Type B pancreatic cell (in vitro differentiated cells): Measurements from ENCODE around the gene PTTG1IP. TPM values are rescaled to one million over a fixed set of nuclear protein-coding genes. Genes with fewer than 3 reads are reported as not detected.

Experiments used
- DNase-seq: peaks from one replicate; pipeline ENCODE4 v3.0.0; 2021; ENCODE audit warnings: mixed read lengths; ENCODE audit not compliant: unreplicated experiment; ENCODE audit errors: extremely low spot score
- H3K27ac Mint-ChIP-seq: 2 replicates; pipeline ENCODE4 v1.8.0; 2021; ENCODE audit warnings: mild to moderate bottlenecking, mixed read lengths
- H3K27me3 Mint-ChIP-seq: 2 replicates; pipeline ENCODE4 v1.8.0; 2021; ENCODE audit warnings: mixed read lengths
- H3K36me3 Mint-ChIP-seq: 2 replicates; pipeline ENCODE4 v1.8.0; 2021; ENCODE audit warnings: mixed read lengths
- H3K4me1 Mint-ChIP-seq: one replicate; pipeline ENCODE4 v1.8.0; 2021; ENCODE audit warnings: mixed read lengths; ENCODE audit not compliant: unreplicated experiment
- H3K4me3 Mint-ChIP-seq: 2 replicates; pipeline ENCODE4 v1.8.0; 2021; ENCODE audit warnings: mild to moderate bottlenecking, mixed read lengths
- H3K9me3 Mint-ChIP-seq: 2 replicates; pipeline ENCODE4 v1.8.0; 2021; ENCODE audit warnings: mixed read lengths
- total RNA-seq: library from RNA; stranded (reverse); gene quantifications from 2 replicates; pipeline ENCODE4 v1.2.1, GENCODE V29; 2021; ENCODE audit warnings: low replicate concordance
- TF ChIP-seq, protein P1 (sequence below): fragments of 200-600 bp; sonication (generic); conservative IDR thresholded peaks from 2 replicates; pipeline ENCODE4 v1.5.0; 2021; ENCODE audit warnings: antibody characterized with exemption, mild to moderate bottlenecking

Gene PTTG1IP
- total RNA-seq, 1 donor from 2014 or later = 168 TPM

DNA sequence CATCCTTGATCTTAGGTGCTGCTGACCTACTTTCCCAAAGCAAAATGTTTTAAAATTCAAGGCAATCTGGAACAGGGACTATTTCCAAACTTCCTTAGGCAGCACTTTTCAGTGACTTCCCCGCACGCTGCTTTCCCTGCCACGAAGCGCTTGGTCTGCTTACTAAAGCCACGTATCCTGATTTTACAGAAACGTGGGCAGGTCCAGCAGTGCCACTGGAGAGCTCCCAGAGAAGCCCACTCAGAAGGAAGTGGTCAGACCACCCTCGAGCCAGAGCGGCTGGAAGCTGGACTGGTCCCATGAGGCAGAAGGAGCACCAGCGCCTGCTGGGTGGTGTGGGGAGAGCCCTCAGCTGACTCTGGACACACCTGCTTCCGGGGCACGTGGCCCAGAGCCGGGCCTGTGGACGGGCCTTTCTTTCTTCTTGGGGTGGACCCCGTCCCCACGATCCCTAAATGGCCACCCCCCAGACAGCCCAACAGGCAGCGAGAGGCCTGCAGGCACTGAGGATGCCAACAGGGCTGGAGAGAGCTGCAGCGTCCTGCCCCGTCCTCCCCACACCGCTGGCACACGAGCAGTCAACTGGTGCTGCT, 23.2 kb downstream of the PTTG1IP start:
- Mint-ChIP-seq H3K27ac (no peak overlapping the region), H3K4me1 (peaks cover 5% of the 10 kb centered on the region), H3K27me3 (no peaks in the 10 kb centered on the region), H3K4me3 (no peak overlapping the region), H3K9me3 (no peaks in the 10 kb centered on the region), H3K36me3 (peaks cover 15% of the 10 kb centered on the region)
- no peak for DNase-seq
- TF ChIP-seq, protein P1, sequence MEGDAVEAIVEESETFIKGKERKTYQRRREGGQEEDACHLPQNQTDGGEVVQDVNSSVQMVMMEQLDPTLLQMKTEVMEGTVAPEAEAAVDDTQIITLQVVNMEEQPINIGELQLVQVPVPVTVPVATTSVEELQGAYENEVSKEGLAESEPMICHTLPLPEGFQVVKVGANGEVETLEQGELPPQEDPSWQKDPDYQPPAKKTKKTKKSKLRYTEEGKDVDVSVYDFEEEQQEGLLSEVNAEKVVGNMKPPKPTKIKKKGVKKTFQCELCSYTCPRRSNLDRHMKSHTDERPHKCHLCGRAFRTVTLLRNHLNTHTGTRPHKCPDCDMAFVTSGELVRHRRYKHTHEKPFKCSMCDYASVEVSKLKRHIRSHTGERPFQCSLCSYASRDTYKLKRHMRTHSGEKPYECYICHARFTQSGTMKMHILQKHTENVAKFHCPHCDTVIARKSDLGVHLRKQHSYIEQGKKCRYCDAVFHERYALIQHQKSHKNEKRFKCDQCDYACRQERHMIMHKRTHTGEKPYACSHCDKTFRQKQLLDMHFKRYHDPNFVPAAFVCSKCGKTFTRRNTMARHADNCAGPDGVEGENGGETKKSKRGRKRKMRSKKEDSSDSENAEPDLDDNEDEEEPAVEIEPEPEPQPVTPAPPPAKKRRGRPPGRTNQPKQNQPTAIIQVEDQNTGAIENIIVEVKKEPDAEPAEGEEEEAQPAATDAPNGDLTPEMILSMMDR = no peak

DNA sequence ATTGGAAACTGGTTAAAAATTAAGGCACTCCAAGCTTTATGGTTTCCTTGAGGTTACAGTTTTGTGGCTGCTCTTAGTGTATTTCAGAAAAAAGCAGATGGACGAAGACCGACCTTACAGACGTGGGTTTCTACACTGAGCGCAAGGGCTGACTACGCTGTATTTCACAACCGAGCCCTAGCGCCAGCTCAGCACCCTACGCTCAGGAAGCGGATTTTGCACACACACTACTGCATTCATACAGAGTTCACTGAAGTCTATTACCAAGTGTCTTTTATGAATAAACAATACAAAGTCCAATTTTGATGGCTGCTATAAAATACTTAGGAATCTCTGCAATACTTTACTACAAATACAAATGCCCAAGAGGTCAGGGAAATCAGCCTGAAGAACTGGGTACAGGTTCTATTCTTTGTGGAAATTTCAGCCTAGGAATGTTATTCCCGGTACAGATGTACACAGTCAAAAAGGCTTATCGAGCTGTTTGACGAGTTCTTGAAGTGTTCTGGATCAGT, 23.8 kb downstream of the PTTG1IP start:
- H3K27ac Mint-ChIP-seq = no peak overlapping the region
- no peak overlapping the region for H3K4me3 Mint-ChIP-seq
- peaks cover 6% of the 10 kb centered on the region for H3K4me1 Mint-ChIP-seq
- peaks cover under 1% of the 10 kb centered on the region for H3K27me3 Mint-ChIP-seq
- H3K9me3 Mint-ChIP-seq = no peaks in the 10 kb centered on the region
- no peak for DNase-seq
- TF ChIP-seq, protein P1 = no peak
- H3K36me3 Mint-ChIP-seq = peaks cover 15% of the 10 kb centered on the region

DNA sequence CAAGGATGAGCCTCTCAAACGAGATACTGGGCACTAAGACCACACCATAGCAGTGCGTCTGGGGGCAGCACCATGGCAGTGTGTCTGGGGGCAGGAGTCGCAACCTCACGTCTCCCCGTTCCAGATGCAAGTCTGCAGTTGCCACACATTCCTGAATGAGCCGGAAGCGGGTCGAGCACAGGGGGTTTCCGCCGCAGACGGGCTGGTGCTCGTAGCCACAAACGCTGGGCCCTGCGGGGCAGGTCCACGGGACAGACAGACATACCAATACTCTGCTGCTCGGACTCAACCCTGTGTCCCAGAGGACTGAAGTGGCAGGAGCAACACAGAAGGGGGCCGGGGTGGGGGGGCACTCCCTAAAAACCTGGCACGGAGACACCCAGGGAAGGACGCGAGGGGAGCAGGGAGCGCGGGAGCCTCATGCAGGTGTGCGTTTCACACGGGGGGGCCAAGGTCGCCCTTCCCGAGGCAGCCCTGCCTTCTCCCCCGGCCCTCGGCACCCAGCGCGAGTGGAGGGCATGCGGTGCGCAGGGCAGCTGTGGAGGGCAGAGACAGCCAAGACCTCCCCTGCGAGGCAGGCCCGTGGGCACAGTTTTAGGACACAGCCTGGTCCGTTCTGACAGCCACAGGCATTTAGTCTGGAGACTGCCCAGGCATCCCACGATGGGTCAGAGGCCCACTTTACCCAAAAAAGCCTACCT, 24.5 kb downstream of the PTTG1IP start:
- no peak for DNase-seq
- H3K27ac Mint-ChIP-seq = no peak overlapping the region
- H3K9me3 Mint-ChIP-seq = no peaks in the 10 kb centered on the region
- peaks cover 11% of the 10 kb centered on the region for H3K36me3 Mint-ChIP-seq
- TF ChIP-seq, protein P1 = no peak
- no peak overlapping the region for H3K4me3 Mint-ChIP-seq
- H3K27me3 Mint-ChIP-seq = peaks cover 4% of the 10 kb centered on the region
- H3K4me1 Mint-ChIP-seq = peaks cover 9% of the 10 kb centered on the region

DNA sequence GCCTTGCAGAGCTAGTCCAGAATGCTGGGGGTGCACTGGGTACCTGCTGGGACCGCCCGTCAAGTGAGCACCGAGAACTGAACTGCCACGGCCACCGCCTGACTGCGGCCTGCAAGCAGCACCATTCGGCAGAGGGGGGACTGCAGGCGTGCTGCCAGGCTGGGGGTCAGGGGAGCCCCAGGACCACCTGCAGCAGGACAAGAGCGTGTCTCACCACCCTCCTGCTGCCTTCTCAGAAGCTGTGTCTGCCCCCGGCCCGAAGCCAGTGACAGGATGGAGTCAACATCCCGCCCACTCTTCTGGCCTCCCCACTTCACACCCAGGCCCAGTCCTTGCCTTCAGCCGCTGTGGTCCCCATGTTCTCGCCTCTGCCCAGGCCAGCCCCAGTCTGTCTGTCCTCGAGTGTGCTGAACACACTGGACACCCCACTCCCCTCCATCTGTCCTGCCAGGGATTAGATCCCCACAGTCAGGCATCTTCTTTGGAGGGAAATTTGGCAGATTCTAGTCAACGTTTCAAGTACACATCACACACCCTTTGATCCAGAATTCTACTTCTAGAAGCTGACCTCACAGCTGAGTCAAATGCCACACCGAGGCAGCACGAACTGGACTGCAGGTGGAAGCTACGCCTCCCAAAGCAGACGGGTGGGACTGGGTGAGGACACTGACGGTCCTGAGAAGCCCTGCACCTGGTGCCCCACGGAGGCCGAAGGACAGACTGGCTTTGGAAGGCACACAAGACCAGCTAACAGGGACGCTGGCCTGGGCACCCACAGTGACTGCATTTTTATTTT, 26.0 kb downstream of the PTTG1IP start:
- TF ChIP-seq, protein P1 = no peak
- H3K4me3 Mint-ChIP-seq = no peak overlapping the region
- H3K9me3 Mint-ChIP-seq = no peaks in the 10 kb centered on the region
- H3K4me1 Mint-ChIP-seq = peaks cover 9% of the 10 kb centered on the region
- peak; percentile 67 for DNase-seq
- H3K36me3 Mint-ChIP-seq = peaks cover 8% of the 10 kb centered on the region
- peaks cover 7% of the 10 kb centered on the region for H3K27me3 Mint-ChIP-seq
- no peak overlapping the region for H3K27ac Mint-ChIP-seq

DNA sequence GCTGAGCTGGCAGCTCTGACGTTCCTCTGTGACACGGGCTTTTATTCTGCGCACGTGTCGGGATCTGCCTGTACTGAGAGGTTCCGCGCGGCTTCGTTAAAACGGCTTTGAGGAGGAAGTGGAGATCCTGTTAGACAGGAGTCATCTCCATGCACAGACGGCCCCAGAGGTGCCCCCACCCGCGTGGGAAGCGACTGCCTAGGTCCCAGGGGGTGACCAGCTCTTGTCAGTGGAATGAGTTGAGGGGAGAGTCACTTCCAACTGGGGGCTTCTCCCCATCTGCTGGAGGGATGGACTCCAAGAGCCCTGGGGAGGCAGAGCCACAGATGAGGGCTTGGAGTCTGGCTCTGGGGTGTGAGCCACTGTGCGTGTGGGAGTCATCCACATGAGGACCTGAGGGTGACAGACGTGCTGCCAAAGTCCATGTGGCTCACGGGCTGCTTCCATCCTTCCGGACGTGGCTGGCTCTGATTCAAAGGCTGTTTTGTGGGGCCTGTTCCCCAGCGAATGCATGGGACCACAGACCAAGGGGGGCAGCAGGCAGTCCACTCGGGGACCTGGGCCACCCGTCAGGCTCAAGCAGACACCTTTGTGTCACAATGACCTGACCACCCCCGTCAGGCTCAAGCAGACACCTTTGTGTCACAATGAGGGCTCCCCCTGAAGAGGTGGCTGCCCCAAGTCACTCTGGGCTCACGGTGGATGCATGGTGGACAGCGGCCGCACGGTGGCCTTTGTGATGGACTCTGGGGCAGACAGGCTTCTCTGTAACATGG, 26.8 kb downstream of the PTTG1IP start:
- TF ChIP-seq, protein P1 = no peak
- Mint-ChIP-seq H3K4me1 (peaks cover 9% of the 10 kb centered on the region), H3K9me3 (no peaks in the 10 kb centered on the region), H3K27me3 (peaks cover 7% of the 10 kb centered on the region), H3K36me3 (peaks cover 8% of the 10 kb centered on the region), H3K27ac (no peak overlapping the region), H3K4me3 (peak overlapping the region; percentile 52)
- DNase-seq = no peak
